OCI-LY7 (cell line): ENCODE data around the gene CLDN19.

Experiments used
- CTCF ChIP-seq: fragments of 200-600 bp; sonication (generic); conservative IDR thresholded peaks from 2 replicates; pipeline ENCODE4 v1.5.1; 2014; ENCODE audit warnings: mild to moderate bottlenecking, antibody characterized with exemption, low read length, moderate library complexity, mixed read lengths
- EZH2phosphoT487 ChIP-seq: fragments of 200-600 bp; sonication (generic); IDR thresholded peaks from 2 replicates; pipeline ENCODE4 v1.6.1; 2018; ENCODE audit warnings: low read depth, borderline replicate concordance, mild to moderate bottlenecking, mixed run types, antibody characterized with exemption, low read length, moderate library complexity, mixed read lengths

- no peak for TF ChIP-seq CTCF
- TF ChIP-seq EZH2phosphoT487: no peak
Observed at GRCh38 chr1:42758641-42759040, 18.6 kb upstream of the CLDN19 start.
